Activated naive CD8-positive, alpha-beta T cell treated with anti-CD3 and anti-CD28 coated beads, Interleukin-2, amount 10 ng/mL, durations not matched to agents 7 days and 5 days (primary cell): ENCODE data around the gene EGFR. TPM values are rescaled to one million over a fixed set of nuclear protein-coding genes. Genes with fewer than 3 reads are reported as not detected.
"Not testable (repeated sequence)": the region's sequence is repeated elsewhere in the genome, so short reads cannot be mapped to it uniquely, and the experiment has no call there.

Experiments used
- ATAC-seq: fragments of 150-1000 bp; cut with Tn5 transposase; one replicate; pipeline ENCODE4 v1.10.0; 2021; ENCODE audit warnings: low read depth, moderate library complexity
- POLR2A ChIA-PET: fragments of 350-600 bp; sonication (Branson Sonifier 250); formaldehyde crosslinking; loops from one replicate; lab custom pipeline; 2021; ENCODE audit warnings: antibody characterized with exemption; lab: Charles Lee
- DNase-seq: peaks from one replicate; pipeline ENCODE4 v3.0.0; 2021
- H3K27ac Mint-ChIP-seq: one replicate; pipeline ENCODE4 v1.8.0; 2022; ENCODE audit warnings: mild to moderate bottlenecking, mixed read lengths
- H3K27me3 Mint-ChIP-seq: one replicate; pipeline ENCODE4 v1.8.0; 2022; ENCODE audit warnings: mild to moderate bottlenecking, moderate library complexity, mixed read lengths
- H3K36me3 Mint-ChIP-seq: one replicate; pipeline ENCODE4 v1.8.0; 2021; ENCODE audit warnings: mild to moderate bottlenecking, mixed read lengths
- H3K4me1 Mint-ChIP-seq: one replicate; pipeline ENCODE4 v1.8.0; 2021; ENCODE audit warnings: mixed read lengths
- H3K4me3 Mint-ChIP-seq: one replicate; pipeline ENCODE4 v1.8.0; 2022; ENCODE audit warnings: mild to moderate bottlenecking, moderate library complexity, mixed read lengths
- H3K9me3 Mint-ChIP-seq: one replicate; pipeline ENCODE4 v1.8.0; 2021; ENCODE audit warnings: mixed read lengths
- total RNA-seq, 2 experiments: library from RNA; stranded (reverse); gene quantifications; one replicate each; pipeline ENCODE4 v1.2.3, GENCODE V29; 2021

Gene EGFR
- total RNA-seq, 2 experiments from 2014 or later, result not detected

DNA sequence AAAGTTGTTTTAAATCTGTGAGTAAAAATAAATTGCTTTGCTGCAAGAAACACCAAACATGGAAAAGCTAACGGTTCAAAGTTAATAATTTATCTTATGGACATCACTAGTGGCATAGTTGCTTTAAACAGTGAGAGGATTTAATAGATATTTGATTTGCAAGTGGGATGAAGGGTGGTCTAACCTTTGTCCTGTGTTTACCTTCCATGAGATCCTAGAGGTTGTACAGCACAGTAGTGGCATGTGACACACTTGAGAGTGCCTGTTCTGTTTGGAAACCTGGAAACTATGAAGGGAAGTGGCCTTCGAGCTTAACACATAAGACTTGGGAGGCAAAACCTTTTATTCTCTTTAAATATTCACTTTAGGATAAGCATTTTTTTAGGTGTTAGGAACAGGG, 16.0 kb downstream of the EGFR start:
- H3K4me1 Mint-ChIP-seq, result no peaks in the 10 kb centered on the region
- H3K27ac Mint-ChIP-seq, result no peak overlapping the region
- H3K9me3 Mint-ChIP-seq, result no peaks in the 10 kb centered on the region
- H3K4me3 Mint-ChIP-seq, result no peak overlapping the region
- H3K36me3 Mint-ChIP-seq, result no peaks in the 10 kb centered on the region
- POLR2A ChIA-PET, result no interaction called here
- DNase-seq, result no peak
- ATAC-seq, result no peak
- peaks cover 2% of the 10 kb centered on the region for H3K27me3 Mint-ChIP-seq

GRCh38 chr7:55035410-55035809, 16.6 kb downstream of the EGFR start:
- H3K36me3 Mint-ChIP-seq, DNase-seq, POLR2A ChIA-PET, H3K27ac Mint-ChIP-seq, H3K4me1 Mint-ChIP-seq, H3K4me3 Mint-ChIP-seq, ATAC-seq, H3K27me3 Mint-ChIP-seq, H3K9me3 Mint-ChIP-seq: not testable (repeated sequence)

- Mint-ChIP-seq H3K4me3 (no peak overlapping the region), H3K4me1 (no peaks in the 10 kb centered on the region), H3K27me3 (peaks cover 2% of the 10 kb centered on the region), H3K9me3 (no peaks in the 10 kb centered on the region), H3K27ac (no peak overlapping the region), H3K36me3 (no peaks in the 10 kb centered on the region)
- POLR2A ChIA-PET, result no interaction called here
- ATAC-seq, result no peak
- no peak for DNase-seq
Measured at GRCh38 chr7:55036950-55037736, 18.3 kb downstream of the EGFR start.

- no peak overlapping the region for H3K27ac Mint-ChIP-seq
- H3K9me3 Mint-ChIP-seq, result no peaks in the 10 kb centered on the region
- no peak overlapping the region for H3K4me3 Mint-ChIP-seq
- POLR2A ChIA-PET, result no interaction called here
- ATAC-seq (no peak), DNase-seq (no peak)
- H3K4me1 Mint-ChIP-seq, result no peaks in the 10 kb centered on the region
- peaks cover 2% of the 10 kb centered on the region for H3K27me3 Mint-ChIP-seq
- no peaks in the 10 kb centered on the region for H3K36me3 Mint-ChIP-seq
Measured at GRCh38 chr7:55043691-55044370, 25.0 kb downstream of the EGFR start.

DNA sequence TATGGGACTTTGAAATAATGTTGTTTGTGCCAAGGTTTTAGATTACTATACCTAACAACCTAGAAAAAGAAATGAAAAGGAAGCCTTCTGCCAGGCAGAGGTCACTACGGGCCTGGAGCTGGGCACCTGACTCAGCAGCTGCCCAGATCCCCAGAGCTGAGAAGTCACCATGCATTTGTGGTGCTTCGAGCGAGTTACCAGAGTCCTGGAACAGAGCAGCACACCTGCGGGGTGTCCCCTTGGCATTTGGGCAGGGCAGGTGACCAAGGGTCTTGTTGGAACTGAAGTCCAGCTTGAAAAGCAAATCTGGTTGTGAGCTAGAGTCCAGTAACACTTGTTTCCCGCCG, 25.5 kb downstream of the EGFR start:
- H3K27me3 Mint-ChIP-seq, result peaks cover 2% of the 10 kb centered on the region
- no peaks in the 10 kb centered on the region for H3K4me1 Mint-ChIP-seq
- H3K36me3 Mint-ChIP-seq, result no peaks in the 10 kb centered on the region
- ATAC-seq (no peak), DNase-seq (no peak)
- H3K27ac Mint-ChIP-seq, result no peak overlapping the region
- no peaks in the 10 kb centered on the region for H3K9me3 Mint-ChIP-seq
- no peak overlapping the region for H3K4me3 Mint-ChIP-seq
- POLR2A ChIA-PET, result no interaction called here

DNA sequence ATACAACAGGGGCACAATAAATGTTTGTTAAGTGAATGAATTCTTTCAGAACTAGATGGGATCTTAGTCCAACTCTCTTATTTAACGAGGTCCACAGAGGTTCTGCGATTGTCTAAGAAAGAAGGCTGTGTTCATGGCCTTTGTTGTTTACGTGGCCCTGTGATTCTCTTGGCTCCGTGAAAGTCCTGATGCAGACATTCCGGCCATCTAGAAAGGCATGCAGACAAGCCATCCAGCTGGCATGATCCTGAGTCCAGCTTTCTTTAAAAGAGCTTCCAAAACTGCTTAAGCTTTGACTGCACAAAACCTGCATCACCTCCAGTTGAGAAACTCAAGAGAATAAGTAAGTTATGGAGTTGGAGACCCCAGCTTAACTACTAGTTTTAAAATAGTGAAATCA, 26.0 kb downstream of the EGFR start:
- Mint-ChIP-seq H3K36me3 (no peaks in the 10 kb centered on the region), H3K27ac (no peak overlapping the region), H3K4me1 (no peaks in the 10 kb centered on the region), H3K27me3 (peaks cover 2% of the 10 kb centered on the region), H3K9me3 (no peaks in the 10 kb centered on the region), H3K4me3 (no peak overlapping the region)
- no peak for ATAC-seq
- no peak for DNase-seq
- POLR2A ChIA-PET, result no interaction called here

- H3K27me3 Mint-ChIP-seq, result no peaks in the 10 kb centered on the region
- H3K27ac Mint-ChIP-seq, result no peak overlapping the region
- H3K9me3 Mint-ChIP-seq, result no peaks in the 10 kb centered on the region
- H3K36me3 Mint-ChIP-seq, result no peaks in the 10 kb centered on the region
- POLR2A ChIA-PET, result no interaction called here
- H3K4me3 Mint-ChIP-seq, result no peak overlapping the region
- no peak for ATAC-seq
- DNase-seq, result no peak
- H3K4me1 Mint-ChIP-seq, result no peaks in the 10 kb centered on the region
Measured at GRCh38 chr7:55046582-55047342, 27.9 kb downstream of the EGFR start.

GRCh38 chr7:55048221-55048859, 29.5 kb downstream of the EGFR start:
- Mint-ChIP-seq H3K4me3 (no peak overlapping the region), H3K27me3 (no peaks in the 10 kb centered on the region), H3K4me1 (no peaks in the 10 kb centered on the region), H3K9me3 (no peaks in the 10 kb centered on the region), H3K27ac (no peak overlapping the region), H3K36me3 (no peaks in the 10 kb centered on the region)
- ATAC-seq (no peak), DNase-seq (no peak)
- POLR2A ChIA-PET, result no interaction called here

GRCh38 chr7:55050281-55050680, 31.5 kb downstream of the EGFR start:
- POLR2A ChIA-PET, result no interaction called here
- Mint-ChIP-seq H3K36me3 (no peaks in the 10 kb centered on the region), H3K4me1 (no peaks in the 10 kb centered on the region), H3K4me3 (no peak overlapping the region), H3K27me3 (no peaks in the 10 kb centered on the region), H3K9me3 (no peaks in the 10 kb centered on the region), H3K27ac (no peak overlapping the region)
- ATAC-seq (no peak), DNase-seq (no peak)

DNA sequence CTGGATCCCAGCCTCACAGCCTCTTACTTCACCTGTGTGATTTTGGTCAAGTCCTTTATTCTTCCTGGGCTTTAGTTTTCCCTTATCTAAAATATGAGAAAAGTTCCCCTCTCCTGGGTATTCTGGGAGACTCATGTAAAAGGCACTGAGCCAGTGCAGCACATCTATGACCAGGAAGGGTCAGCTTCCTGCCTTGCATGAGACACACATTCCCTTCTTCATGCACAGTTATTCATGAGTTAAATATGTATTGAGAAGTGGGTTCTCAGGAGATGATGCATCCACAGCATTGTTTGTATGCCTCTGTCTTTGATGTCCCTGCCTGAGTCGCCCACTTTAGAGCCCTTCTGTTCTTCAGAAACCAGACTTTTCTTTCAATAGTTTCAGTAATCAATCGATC, 33.3 kb downstream of the EGFR start:
- no peak for ATAC-seq
- Mint-ChIP-seq H3K4me3 (no peak overlapping the region), H3K4me1 (no peaks in the 10 kb centered on the region), H3K27me3 (no peaks in the 10 kb centered on the region), H3K36me3 (no peaks in the 10 kb centered on the region), H3K27ac (no peak overlapping the region), H3K9me3 (peaks cover 2% of the 10 kb centered on the region)
- POLR2A ChIA-PET, result no interaction called here
- DNase-seq, result no peak

DNA sequence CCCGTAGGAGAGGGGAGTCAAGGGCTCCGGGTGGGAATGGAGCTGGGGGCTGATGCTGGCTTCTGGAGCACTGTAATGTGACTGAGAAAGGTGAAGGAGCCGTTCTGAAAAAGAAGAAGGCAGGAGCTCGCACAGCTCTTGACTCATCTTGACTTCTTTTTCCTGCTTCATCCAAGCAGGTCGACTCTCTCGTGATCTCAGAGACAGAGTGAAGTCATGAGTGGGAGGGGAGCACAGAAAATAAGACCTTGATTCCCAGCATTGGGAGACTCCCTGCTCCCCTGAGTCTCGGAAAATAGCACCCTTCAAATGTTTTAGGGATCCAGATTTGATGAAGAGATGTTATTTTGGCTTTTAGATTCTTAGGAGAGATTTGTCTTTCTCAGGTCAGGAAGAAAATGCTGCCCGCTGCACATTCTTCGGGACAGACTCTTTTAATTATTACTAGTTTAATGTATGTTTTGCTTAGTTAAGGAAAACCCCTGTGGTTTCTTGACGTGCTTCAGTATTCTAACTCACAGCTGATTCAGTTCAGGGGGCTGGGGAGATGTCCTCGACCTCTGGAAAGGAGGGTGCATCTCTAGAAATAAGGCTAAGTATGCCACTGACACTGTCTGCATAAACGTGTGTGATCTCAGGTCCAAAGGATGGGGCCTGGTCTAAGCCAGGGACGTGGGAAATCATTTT, 34.1 kb downstream of the EGFR start:
- no peak overlapping the region for H3K27ac Mint-ChIP-seq
- POLR2A ChIA-PET, result no interaction called here
- H3K4me1 Mint-ChIP-seq, result no peaks in the 10 kb centered on the region
- no peak for DNase-seq
- H3K36me3 Mint-ChIP-seq, result no peaks in the 10 kb centered on the region
- H3K9me3 Mint-ChIP-seq, result peaks cover 2% of the 10 kb centered on the region
- peaks cover 2% of the 10 kb centered on the region for H3K27me3 Mint-ChIP-seq
- ATAC-seq, result no peak
- no peak overlapping the region for H3K4me3 Mint-ChIP-seq

DNA sequence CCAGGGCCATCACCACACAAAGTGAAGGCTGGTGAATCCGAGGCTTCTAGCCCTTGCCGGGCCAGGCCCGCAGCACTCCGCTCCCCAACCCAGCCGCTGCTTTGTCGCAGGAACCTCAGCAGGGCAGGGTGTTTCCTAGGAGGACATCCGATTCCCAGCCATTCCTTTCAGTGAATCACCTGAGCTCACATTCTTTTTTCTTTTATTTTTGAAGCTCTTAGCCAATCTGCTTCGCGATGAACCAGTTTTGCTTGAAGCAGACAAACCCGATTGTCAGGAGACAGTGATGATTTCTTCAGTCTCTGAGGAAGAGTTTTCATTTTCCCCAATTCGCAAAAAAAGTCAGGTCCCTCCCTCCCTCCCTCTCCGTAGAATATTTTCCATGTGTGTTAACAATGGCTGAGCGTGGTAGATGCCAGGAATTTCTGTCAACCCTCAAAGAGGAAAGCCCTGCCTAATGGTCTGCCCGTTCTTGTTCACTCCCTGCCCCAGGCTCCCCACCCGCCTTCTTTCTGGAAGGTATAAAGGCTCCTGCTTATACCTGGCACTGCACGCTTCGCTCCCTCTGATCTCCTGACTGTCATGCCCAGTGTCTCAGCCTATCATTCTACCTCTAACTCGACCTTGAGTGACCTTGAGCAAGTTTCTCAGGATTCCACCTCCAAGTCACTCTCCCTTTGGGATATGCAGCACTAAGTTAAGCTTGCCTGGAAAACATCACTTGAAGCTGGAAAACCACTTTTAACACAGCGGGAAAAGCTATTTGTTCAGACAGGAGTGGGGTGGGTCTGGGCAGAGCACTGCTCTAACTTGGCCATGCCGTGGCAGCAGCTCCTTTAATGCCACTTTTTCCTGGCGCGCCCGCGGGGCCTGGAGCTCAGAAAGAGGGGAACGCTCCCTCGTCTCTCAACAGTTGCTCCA, 35.1 kb downstream of the EGFR start:
- H3K4me3 Mint-ChIP-seq, result no peak overlapping the region
- H3K27ac Mint-ChIP-seq, result no peak overlapping the region
- DNase-seq (no peak), ATAC-seq (no peak)
- H3K36me3 Mint-ChIP-seq, result no peaks in the 10 kb centered on the region
- peaks cover 2% of the 10 kb centered on the region for H3K27me3 Mint-ChIP-seq
- POLR2A ChIA-PET, result no interaction called here
- peaks cover 2% of the 10 kb centered on the region for H3K9me3 Mint-ChIP-seq
- no peaks in the 10 kb centered on the region for H3K4me1 Mint-ChIP-seq
